A549 (cell line): ENCODE data around the gene MRPL4. TPM values are rescaled to one million over a fixed set of nuclear protein-coding genes. Genes with fewer than 3 reads are reported as not detected.
A peak's percentile ranks its signal among the peaks of the same experiment; 100 is the strongest.

Experiments used
- ATAC-seq, 2 experiments: fragments of 200-7000 bp in 1 of 2; fragments of >200 bp in 1 of 2; cut with Nextera tagmentation in 1 of 2; cut with Tn5 transposase in 1 of 2; 3 replicates each; pipeline versions ENCODE4 v1.8.0 to v1.9.1; 2018 to 2020; ENCODE audit warnings: mild to moderate bottlenecking in 1 of 2, moderate library complexity in 1 of 2
- CTCF ChIA-PET: fragments of 300-600 bp; sonication (Branson Sonifier 250); formaldehyde crosslinking; extraction: SDS; loops from one replicate; lab custom pipeline; 2021; ENCODE audit warnings: antibody characterized with exemption, inconsistent platforms; lab: Yijun Ruan, JAX
- POLR2A ChIA-PET: fragments of 350-600 bp; formaldehyde crosslinking; extraction: SDS; loops from one replicate; lab custom pipeline; 2021; ENCODE audit warnings: antibody characterized with exemption, inconsistent platforms; lab: Yijun Ruan, JAX
- DNase-seq, 2 experiments: peaks; one replicate each; pipeline versions ENCODE4 v3.0.0 to v3.0.0-alpha.2; 2011 to 2016; ENCODE audit warnings: low read depth in 1 of 2, low spot score in 1 of 2
- FAIRE-seq: peaks from 2 replicates; lab custom pipeline; 2011; peaks lifted over from hg19 to GRCh38; lab: Jason Lieb, UNC
- H3K27ac ChIP-seq, 2 experiments: fragments of >200 bp; sonication (Bioruptor Twin); formaldehyde crosslinking; 3 replicates each; pipeline ENCODE4 v1.5.1; 2016 to 2017
- H3K4me1 ChIP-seq: fragments of >200 bp; sonication (Bioruptor Twin); formaldehyde crosslinking; 3 replicates; pipeline ENCODE4 v1.6.1; 2016
- H3K4me2 ChIP-seq: fragments of >200 bp; sonication (Bioruptor Twin); formaldehyde crosslinking; 3 replicates; pipeline ENCODE4 v1.6.1; 2016
- H3K4me3 ChIP-seq: fragments of >200 bp; sonication (Bioruptor Twin); formaldehyde crosslinking; 3 replicates; pipeline ENCODE4 v1.5.1; 2016
- H3K9me3 ChIP-seq: fragments of >200 bp; sonication (Bioruptor Twin); formaldehyde crosslinking; 3 replicates; pipeline ENCODE4 v1.6.1; 2016
- CBX8 ChIP-seq: fragments of 200-600 bp; sonication (generic); IDR thresholded peaks from 2 replicates; pipeline ENCODE4 v1.6.1; 2016
- CEBPB ChIP-seq, 2 experiments: fragments of >200 bp in 1 of 2; sonication (Bioruptor Twin) in 1 of 2; formaldehyde crosslinking in 1 of 2; IDR thresholded peaks; 2 replicates each; pipeline ENCODE4 v1.6.1; 2012 to 2016
- EP300 ChIP-seq, 2 experiments: fragments of >200 bp; sonication (Bioruptor Twin); formaldehyde crosslinking; IDR thresholded peaks; 2 replicates in 1 of 2; 3 replicates in 1 of 2; pipeline ENCODE4 v1.6.1; 2016 to 2017
- ESRRA ChIP-seq: fragments of 150-350 bp; IDR thresholded peaks from 2 replicates; pipeline ENCODE4 v1.6.1; 2014; ENCODE audit warnings: mild to moderate bottlenecking, low read length, borderline replicate concordance
- FOSB ChIP-seq: fragments of 250-450 bp; sonication (Bioruptor Pico); IDR thresholded peaks from 2 replicates; pipeline ENCODE4 v1.5.0; 2020; ENCODE audit warnings: mild to moderate bottlenecking, moderate library complexity
- FOXS1 ChIP-seq: fragments of 250-450 bp; sonication (Bioruptor Pico); IDR thresholded peaks from 2 replicates; pipeline ENCODE4 v1.5.0; 2020; ENCODE audit warnings: mild to moderate bottlenecking, moderate library complexity
- HEYL ChIP-seq: fragments of 250-450 bp; sonication (Bioruptor Pico); IDR thresholded peaks from 2 replicates; pipeline ENCODE4 v1.8.0; 2021; ENCODE audit warnings: mild to moderate bottlenecking, moderate library complexity
- HOXA7 ChIP-seq: fragments of 250-450 bp; sonication (Bioruptor Pico); IDR thresholded peaks from 2 replicates; pipeline ENCODE4 v1.5.0; 2020; ENCODE audit warnings: mild to moderate bottlenecking, moderate library complexity
- HOXB13 ChIP-seq: fragments of 250-450 bp; sonication (Bioruptor Pico); IDR thresholded peaks from 2 replicates; pipeline ENCODE4 v1.5.0; 2020; ENCODE audit warnings: low read depth, mild to moderate bottlenecking, moderate library complexity
- JUN ChIP-seq, 2 experiments: fragments of >200 bp; sonication (Bioruptor Twin); formaldehyde crosslinking; IDR thresholded peaks; 2 replicates in 1 of 2; 3 replicates in 1 of 2; pipeline ENCODE4 v1.6.1; 2016 to 2017
- JUNB ChIP-seq: fragments of >200 bp; sonication (Bioruptor Twin); formaldehyde crosslinking; IDR thresholded peaks from 2 replicates; pipeline ENCODE4 v1.6.1; 2016
- KDM1A ChIP-seq: fragments of 200-600 bp; sonication (generic); IDR thresholded peaks from 2 replicates; pipeline ENCODE4 v1.6.1; 2016; ENCODE audit warnings: low read depth, mild to moderate bottlenecking
- KDM5A ChIP-seq: fragments of 200-600 bp; sonication (generic); IDR thresholded peaks from 2 replicates; pipeline ENCODE4 v1.6.1; 2016; ENCODE audit warnings: antibody characterized with exemption, mild to moderate bottlenecking
- NPAS2 ChIP-seq: fragments of 250-450 bp; sonication (Bioruptor Pico); IDR thresholded peaks from 2 replicates; pipeline ENCODE4 v1.8.0; 2022; ENCODE audit warnings: mild to moderate bottlenecking, moderate library complexity, borderline replicate concordance
- NR3C1 ChIP-seq: fragments of >200 bp; sonication (Bioruptor Twin); formaldehyde crosslinking; IDR thresholded peaks from 3 replicates; pipeline ENCODE4 v1.6.1; 2017
- PBX3 ChIP-seq: IDR thresholded peaks from 2 replicates; pipeline ENCODE4 v1.6.1; 2012
- PHF8 ChIP-seq: fragments of 200-600 bp; sonication (generic); IDR thresholded peaks from 2 replicates; pipeline ENCODE4 v1.6.1; 2016; ENCODE audit warnings: low read depth, mild to moderate bottlenecking, antibody characterized with exemption, moderate library complexity, borderline replicate concordance
- POLR2A ChIP-seq: IDR thresholded peaks from 2 replicates; pipeline ENCODE4 v1.6.1; 2012; ENCODE audit warnings: mild to moderate bottlenecking, low read length
- POLR2AphosphoS2 ChIP-seq: conservative IDR thresholded peaks from 2 replicates; pipeline ENCODE4 v1.6.1; 2012; ENCODE audit warnings: low read length, improper control_type of control experiment, inconsistent platforms
- RAD21 ChIP-seq, 2 experiments: fragments of >200 bp in 1 of 2; sonication (Bioruptor Twin) in 1 of 2; formaldehyde crosslinking in 1 of 2; IDR thresholded peaks in 1 of 2; conservative IDR thresholded peaks in 1 of 2; 2 replicates in 1 of 2; 3 replicates in 1 of 2; pipeline ENCODE4 v1.6.1; 2012 to 2018; ENCODE audit warnings: inconsistent platforms in 1 of 2
- RNF2 ChIP-seq: fragments of 200-600 bp; sonication (generic); IDR thresholded peaks from 2 replicates; pipeline ENCODE4 v1.6.1; 2016; ENCODE audit warnings: low read depth, mild to moderate bottlenecking, antibody characterized with exemption, moderate library complexity, borderline replicate concordance
- SMC3 ChIP-seq: fragments of >200 bp; sonication (Bioruptor Twin); formaldehyde crosslinking; IDR thresholded peaks from 3 replicates; pipeline ENCODE4 v1.6.1; 2018; ENCODE audit warnings: inconsistent platforms
- SREBF2 ChIP-seq: fragments of 450-650 bp; IDR thresholded peaks from 2 replicates; pipeline ENCODE4 v1.6.1; 2014; ENCODE audit warnings: mild to moderate bottlenecking, moderate library complexity
- ZNF302 ChIP-seq: fragments of 250-450 bp; sonication (Bioruptor Pico); IDR thresholded peaks from 2 replicates; pipeline ENCODE4 v1.9.0; 2021; ENCODE audit warnings: inconsistent platforms, mild to moderate bottlenecking, moderate library complexity
- WGBS: methylation state at CpG from one replicate; pipeline ENCODE4 v1.1.6; 2017; ENCODE audit errors: missing lambda C conversion rate; 5-methylcytosine and 5-hydroxymethylcytosine counted together
- polyA plus RNA-seq, 4 experiments: library from polyadenylated mRNA; depleted of rRNA in 3 of 4; stranded (reverse); fragments of >200 nt; fragmentation: RNase III in 1 of 4; extraction: RNeasy Plus Mini Kit Qiagen cat#74134 plus additional on column Dnase treatment in 1 of 4; gene quantifications; 2 replicates in 3 of 4; 3 replicates in 1 of 4; pipeline ENCODE4 v1.2.3, GENCODE V29; 2011 to 2017

The MRPL4 gene
- polyA plus RNA-seq, 2 of the 4 experiments (the other 2 are of a cell fraction), result 26.4 to 52.2 TPM

GRCh38 chr19:10292789-10293636, 41.0 kb downstream of the MRPL4 start:
- DNase-seq (no peak), ATAC-seq (no peak), FAIRE-seq (no peak)
- Histone ChIP-seq H3K27ac (no peak overlapping the region), H3K9me3 (no peaks in the 10 kb centered on the region), H3K4me1 (peaks cover 16% of the 10 kb centered on the region), H3K4me2 (peak overlapping the region; percentile 97; the same call in 1 of the 3 replicates), H3K4me3 (no peak overlapping the region)
- 91% methylated on average over 55 of the region's 56 CpGs for WGBS
- CTCF ChIA-PET, result interaction anchor here (0.8 to 1.3 kb wide), 3 partner anchors 24 to 98 kb away, joined by 3 to 5 read pairs (median 3); no protein-coding TSS in a partner anchor
- TF ChIP-seq EP300 (IDR thresholded peaks at IDR 0.05) (no peak), HEYL (no peak), HOXA7 (no peak), JUN (IDR thresholded peaks at IDR 0.05) (no peak), FOXS1 (CRISPR knock-in tag) (no peak), RAD21 (conservative IDR thresholded peaks at IDR 0.05 in 1 of 2, IDR thresholded peaks at IDR 0.05 in 1 of 2) (no peak), KDM1A (no peak), RNF2 (no peak), JUNB (no peak), CBX8 (no peak), ESRRA (no peak), POLR2AphosphoS2 (no peak), PHF8 (no peak), NR3C1 (no peak), HOXB13 (no peak), CEBPB (IDR thresholded peaks at IDR 0.05) (no peak), POLR2A (no peak)
- TF ChIP-seq, all 56 proteins: peak for 0
- POLR2A ChIA-PET, result no interaction called here

GRCh38 chr19:10293637-10294367, 41.8 kb downstream of the MRPL4 start:
- Histone ChIP-seq H3K4me2 (no peak overlapping the region), H3K4me3 (no peak overlapping the region), H3K9me3 (no peaks in the 10 kb centered on the region), H3K4me1 (peaks cover 16% of the 10 kb centered on the region), H3K27ac (no peak overlapping the region)
- WGBS, result 94% methylated on average over 35 of the region's 49 CpGs
- TF ChIP-seq KDM1A (no peak), SMC3 (no peak), KDM5A (no peak), FOSB (no peak), SREBF2 (no peak), POLR2AphosphoS2 (no peak), NPAS2 (CRISPR knock-in tag) (no peak), ZNF302 (CRISPR knock-in tag) (no peak), PBX3 (no peak), HEYL (no peak)
- ChIA-PET POLR2A (interaction anchor here (0.5 kb wide), 1 partner anchor 134 kb away, joined by 4 read pairs; no protein-coding TSS in a partner anchor), CTCF (interaction anchor here (0.8 to 1.3 kb wide), 3 partner anchors 24 to 97 kb away, joined by 3 to 5 read pairs (median 3); no protein-coding TSS in a partner anchor)
- FAIRE-seq (no peak), ATAC-seq (no peak), DNase-seq (no peak)
